A673 (cell line): ENCODE data around the gene L1TD1. TPM values are rescaled to one million over a fixed set of nuclear protein-coding genes. Genes with fewer than 3 reads are reported as not detected.
A peak's percentile ranks its signal among the peaks of the same experiment; 100 is the strongest.
"Not testable (repeated sequence)": the region's sequence is repeated elsewhere in the genome, so short reads cannot be mapped to it uniquely, and the experiment has no call there.

Source experiments
- Bru-seq: library from RNA; stranded (reverse); fragments of 400-500 nt; gene quantifications from one replicate; lab custom pipeline; 2021; lab: Mats Ljungman, UMichigan
- BruChase-seq, 2 experiments: library from RNA; stranded (reverse); fragments of 400-500 nt; gene quantifications; one replicate each; lab custom pipeline; 2021; lab: Mats Ljungman, UMichigan
- BruUV-seq: library from RNA; stranded (reverse); fragments of 400-500 nt; replicated peaks from 2 replicates; lab custom pipeline; 2021; lab: Mats Ljungman, UMichigan
- CTCF ChIA-PET: fragments of 300-600 bp; sonication (Branson Sonifier 250); formaldehyde crosslinking; loops from one replicate; lab custom pipeline; 2022; ENCODE audit warnings: antibody characterized with exemption; lab: Charles Lee
- POLR2A ChIA-PET: fragments of 300-600 bp; sonication (Branson Sonifier 250); formaldehyde crosslinking; loops from one replicate; lab custom pipeline; 2022; ENCODE audit warnings: antibody characterized with exemption; ENCODE audit not compliant: low non-redundant PET; lab: Charles Lee
- DNase-seq: peaks from one replicate; pipeline ENCODE4 v3.0.0-alpha.2; 2015; ENCODE audit warnings: low spot score
- H3K27ac ChIP-seq: fragments of 200-600 bp; sonication (generic); 2 replicates; pipeline ENCODE4 v1.5.1; 2016; ENCODE audit warnings: mixed run types, low read depth, mild to moderate bottlenecking, mixed read lengths, antibody characterized with exemption, low read length; ENCODE audit not compliant: poor library complexity, severe bottlenecking
- H3K27me3 ChIP-seq: fragments of 200-600 bp; sonication (generic); replicated peaks from 2 replicates; pipeline ENCODE4 v1.6.1; 2017; ENCODE audit warnings: mixed run types, low read depth, mild to moderate bottlenecking, mixed read lengths, antibody characterized with exemption, low read length; ENCODE audit not compliant: insufficient read depth, poor library complexity
- H3K36me3 ChIP-seq: fragments of 200-600 bp; sonication (generic); 2 replicates; pipeline ENCODE4 v1.6.1; 2016; ENCODE audit warnings: mixed run types, mild to moderate bottlenecking, mixed read lengths, antibody characterized with exemption, low read length; ENCODE audit not compliant: insufficient read depth, poor library complexity, severe bottlenecking
- H3K4me1 ChIP-seq: fragments of 200-600 bp; sonication (generic); 2 replicates; pipeline ENCODE4 v1.6.1; 2017; ENCODE audit warnings: mixed run types, mild to moderate bottlenecking, mixed read lengths, antibody characterized with exemption, low read length; ENCODE audit not compliant: insufficient read depth, poor library complexity, severe bottlenecking
- H3K4me3 ChIP-seq: fragments of 200-600 bp; sonication (generic); 2 replicates; pipeline ENCODE4 v1.5.1; 2016; ENCODE audit warnings: low read depth, mixed run types, mild to moderate bottlenecking, mixed read lengths, low read length; ENCODE audit not compliant: poor library complexity, severe bottlenecking
- H3K9me3 ChIP-seq: fragments of 200-600 bp; sonication (generic); 2 replicates; pipeline ENCODE4 v1.6.1; 2016; ENCODE audit warnings: mixed run types, low read depth, mild to moderate bottlenecking, mixed read lengths, antibody characterized with exemption, low read length; ENCODE audit not compliant: poor library complexity, severe bottlenecking
- EZH2 ChIP-seq: fragments of 200-600 bp; sonication (generic); IDR thresholded peaks from 2 replicates; pipeline ENCODE4 v1.6.1; 2017; ENCODE audit warnings: borderline replicate concordance, low read depth, mild to moderate bottlenecking, mixed read lengths, antibody characterized with exemption, low read length; ENCODE audit not compliant: poor library complexity, severe bottlenecking
- intact Hi-C: fragments of 100-400 bp; cut with micrococcal nuclease; formaldehyde crosslinking; loops from one replicate; pipeline ENCODE4 v1.10.0; 2022; ENCODE audit not compliant: unreplicated experiment
- long read RNA-seq: library from polyadenylated mRNA; stranded (forward); transcript quantifications from one replicate; pipeline ENCODE4 v2.0.0, GENCODE V29; 2022
- total RNA-seq: library from RNA; stranded (reverse); gene quantifications from 2 replicates; pipeline ENCODE4 v1.2.3, GENCODE V29; 2021
- TF ChIP-seq, protein P1 (sequence below): fragments of 300-800, 200-600 bp; sonication (generic); conservative IDR thresholded peaks from 2 replicates; pipeline ENCODE4 v1.5.1; 2017; ENCODE audit warnings: low read depth, mild to moderate bottlenecking, antibody characterized with exemption, low read length, moderate library complexity, mixed read lengths

L1TD1 gene
- total RNA-seq (not detected in 2 replicates), Bru-seq, nascent RNA (not detected), BruChase-seq, experiment 1, labeled RNA remaining after a 2-hour chase (percentile 3 among the genes with signal in this experiment), BruChase-seq, experiment 2, labeled RNA remaining after a 6-hour chase (not detected)
- long read RNA-seq = 0 reads

DNA sequence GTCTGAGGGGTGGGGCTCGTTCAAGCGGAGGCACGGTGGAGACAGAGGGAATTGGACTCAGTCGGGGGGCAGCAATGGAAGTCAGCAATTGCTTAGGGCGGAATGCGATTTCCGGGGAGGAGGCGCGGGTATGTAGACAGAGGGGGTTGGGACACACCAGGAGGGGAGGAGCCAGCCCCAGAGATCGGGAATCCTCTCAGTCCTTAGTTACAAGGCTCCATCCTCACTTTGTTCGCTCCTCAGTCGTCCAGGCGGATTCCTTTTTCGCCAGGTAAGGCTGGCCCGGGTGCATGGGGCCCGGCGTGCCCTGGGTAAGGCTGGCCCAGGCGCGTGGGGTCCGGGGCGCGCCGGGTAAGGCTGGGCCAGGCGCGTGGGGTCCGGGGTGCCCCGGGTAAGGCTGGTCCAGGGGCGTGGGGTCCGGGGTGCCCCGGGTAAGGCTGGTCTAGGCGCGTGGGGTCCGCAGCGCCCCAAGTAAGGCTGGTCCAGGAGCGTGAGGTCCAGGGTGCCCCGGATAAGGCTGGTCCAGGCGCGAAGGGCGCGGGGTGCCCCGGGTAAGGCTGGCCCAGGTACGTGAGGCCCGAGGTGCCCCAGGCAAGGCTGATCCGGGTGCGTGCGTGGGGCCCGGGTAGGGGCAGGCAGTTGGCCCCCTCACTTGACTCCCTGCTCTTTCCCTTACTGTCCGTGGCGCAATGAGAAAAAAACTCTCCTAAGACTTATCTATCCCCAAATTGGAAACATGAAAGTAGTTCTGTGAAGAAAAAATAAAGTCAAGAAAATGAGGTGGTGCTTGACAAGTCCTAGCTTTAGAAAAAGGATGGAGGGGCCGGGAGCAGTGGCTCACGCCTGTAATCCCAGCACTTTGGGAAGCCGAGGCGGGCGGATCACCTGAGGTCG, at the start of gene L1TD1:
TSS of gene L1TD1 (plus strand) at position 199 of the 894 bp plus-strand sequence. CDS start 11,780 bp downstream, outside the sequence.
- H3K4me1 ChIP-seq = no peaks in the 10 kb centered on the region
- intact Hi-C loops = no loop called here
- H3K27ac ChIP-seq = no peak within 1 kb of the TSS
- CTCF ChIA-PET = no interaction called here
- DNase-seq = no peak
- TF ChIP-seq, protein P1, sequence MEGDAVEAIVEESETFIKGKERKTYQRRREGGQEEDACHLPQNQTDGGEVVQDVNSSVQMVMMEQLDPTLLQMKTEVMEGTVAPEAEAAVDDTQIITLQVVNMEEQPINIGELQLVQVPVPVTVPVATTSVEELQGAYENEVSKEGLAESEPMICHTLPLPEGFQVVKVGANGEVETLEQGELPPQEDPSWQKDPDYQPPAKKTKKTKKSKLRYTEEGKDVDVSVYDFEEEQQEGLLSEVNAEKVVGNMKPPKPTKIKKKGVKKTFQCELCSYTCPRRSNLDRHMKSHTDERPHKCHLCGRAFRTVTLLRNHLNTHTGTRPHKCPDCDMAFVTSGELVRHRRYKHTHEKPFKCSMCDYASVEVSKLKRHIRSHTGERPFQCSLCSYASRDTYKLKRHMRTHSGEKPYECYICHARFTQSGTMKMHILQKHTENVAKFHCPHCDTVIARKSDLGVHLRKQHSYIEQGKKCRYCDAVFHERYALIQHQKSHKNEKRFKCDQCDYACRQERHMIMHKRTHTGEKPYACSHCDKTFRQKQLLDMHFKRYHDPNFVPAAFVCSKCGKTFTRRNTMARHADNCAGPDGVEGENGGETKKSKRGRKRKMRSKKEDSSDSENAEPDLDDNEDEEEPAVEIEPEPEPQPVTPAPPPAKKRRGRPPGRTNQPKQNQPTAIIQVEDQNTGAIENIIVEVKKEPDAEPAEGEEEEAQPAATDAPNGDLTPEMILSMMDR = no peak
- TF ChIP-seq EZH2 = no peak
- H3K27me3 ChIP-seq = no peaks in the 10 kb centered on the region
- BruUV-seq = no TSS peak
- POLR2A ChIA-PET = no interaction called here
- H3K36me3 ChIP-seq = no peaks in the 10 kb centered on the region
- H3K4me3 ChIP-seq = no peak within 1 kb of the TSS
- H3K9me3 ChIP-seq = no peaks in the 10 kb centered on the region

- POLR2A ChIA-PET = interaction anchor here (0.6 kb wide), 1 partner anchor 13 kb away, joined by 3 read pairs; no protein-coding TSS in a partner anchor
- BruUV-seq = no TSS peak
- CTCF ChIA-PET = no interaction called here
These were observed 34.7 kb upstream of the L1TD1 start for GRCh38 chr1:62159940-62160348.

GRCh38 chr1:62161711-62162110, 32.9 kb upstream of the L1TD1 start:
- no peak for DNase-seq
- intact Hi-C loops = no loop called here
- ChIA-PET CTCF (no interaction called here), POLR2A (no interaction called here)
- H3K27me3 ChIP-seq = no peaks in the 10 kb centered on the region
- no peak overlapping the region for H3K27ac ChIP-seq
- no peaks in the 10 kb centered on the region for H3K9me3 ChIP-seq
- TF ChIP-seq EZH2 = no peak
- TF ChIP-seq, protein P1 = no peak
- H3K36me3 ChIP-seq = no peaks in the 10 kb centered on the region
- no TSS peak for BruUV-seq
- H3K4me3 ChIP-seq = no peak overlapping the region
- H3K4me1 ChIP-seq = no peaks in the 10 kb centered on the region

More at GRCh38 chr1:62159940-62160348, 34.7 kb upstream of the L1TD1 start:
- Histone ChIP-seq H3K4me3 (no peak overlapping the region), H3K27ac (no peak overlapping the region), H3K36me3 (no peaks in the 10 kb centered on the region), H3K9me3 (no peaks in the 10 kb centered on the region), H3K27me3 (no peaks in the 10 kb centered on the region), H3K4me1 (no peaks in the 10 kb centered on the region)
- no peak for TF ChIP-seq EZH2
- no peak for DNase-seq
- intact Hi-C loops = no loop called here

DNA sequence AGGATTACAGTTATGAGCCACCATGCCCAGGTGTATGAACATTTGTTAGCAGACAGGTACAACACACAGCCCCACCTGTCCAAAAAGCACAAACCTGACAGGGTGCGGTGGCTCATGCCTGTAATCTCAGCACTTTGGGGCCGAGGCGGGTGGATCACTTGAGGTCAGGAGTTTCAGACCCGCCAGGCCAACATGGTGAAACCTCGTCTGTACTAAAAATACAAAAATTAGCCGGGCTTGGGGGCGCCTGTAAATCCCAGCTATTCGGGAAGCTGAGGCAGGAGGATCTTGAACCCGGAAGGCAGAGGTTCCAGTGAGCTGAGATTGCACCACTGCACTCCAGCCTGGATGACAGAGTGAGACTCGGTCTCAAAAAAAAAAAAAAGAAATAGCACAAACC, 24.3 kb upstream of the L1TD1 start:
- BruUV-seq, H3K36me3 ChIP-seq, H3K4me1 ChIP-seq, H3K27me3 ChIP-seq, POLR2A ChIA-PET, intact Hi-C loops, CTCF ChIA-PET, H3K4me3 ChIP-seq, H3K27ac ChIP-seq, H3K9me3 ChIP-seq, DNase-seq: not testable (repeated sequence)
